SK-N-MC (cell line): ENCODE data around the gene CRTC2.

Source experiments
- EZH2 ChIP-seq: fragments of 200-600 bp; sonication (generic); IDR thresholded peaks from one replicate; pipeline ENCODE4 v1.6.1; 2017; ENCODE audit warnings: antibody characterized with exemption
- POLR2AphosphoS5 ChIP-seq: IDR thresholded peaks from 2 replicates; pipeline ENCODE4 v1.6.1; 2012; ENCODE audit warnings: mild to moderate bottlenecking, low read depth, low read length, borderline replicate concordance

DNA sequence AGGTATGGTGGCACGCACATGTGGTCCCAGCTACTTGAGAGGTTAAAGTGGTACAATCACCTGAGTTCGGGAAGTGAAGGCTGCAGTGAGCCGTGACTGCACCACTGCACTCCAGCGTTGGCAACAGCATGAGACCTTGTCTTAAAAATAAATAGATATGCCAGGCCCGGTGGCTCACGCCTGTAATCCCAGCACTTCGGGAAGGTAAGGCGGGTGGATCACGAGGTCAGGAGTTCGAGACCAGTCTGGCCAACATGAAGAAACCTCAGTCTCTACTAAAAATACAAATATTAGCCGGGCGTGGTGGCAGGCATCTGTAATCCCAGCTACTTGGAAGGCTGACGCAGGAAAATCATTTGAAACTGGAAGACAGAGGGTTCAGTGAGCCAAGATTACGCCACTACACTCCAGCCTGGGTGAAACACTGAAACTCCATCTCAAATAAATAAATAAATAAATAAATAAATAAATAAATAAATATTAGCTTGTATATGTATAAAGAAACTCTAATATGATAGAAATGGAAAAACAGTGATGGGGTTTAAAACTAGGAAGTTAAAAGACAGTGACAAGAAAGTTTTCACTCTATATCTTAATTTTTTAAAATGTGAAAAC is 54.5 kb downstream of the CRTC2 start:
- no peak for TF ChIP-seq EZH2
- no peak for TF ChIP-seq POLR2AphosphoS5
